GM23248 (cell line): ENCODE measurements around the gene PDE8B. TPM values are rescaled to one million over a fixed set of nuclear protein-coding genes. Genes with fewer than 3 reads are reported as not detected.
A peak's percentile ranks its signal among the peaks of the same experiment; 100 is the strongest.

Source experiments
- DNase-seq: peaks from one replicate; pipeline ENCODE4 v3.0.0-alpha.2; 2015
- H2AFZ ChIP-seq: fragments of 200-600 bp; sonication (generic); 2 replicates; pipeline ENCODE4 v1.6.1; 2016; ENCODE audit warnings: antibody characterized with exemption
- H3F3A ChIP-seq: fragments of 200-600 bp; sonication (generic); 2 replicates; pipeline ENCODE4 v1.6.1; 2016; ENCODE audit warnings: mild to moderate bottlenecking, antibody characterized with exemption, mixed run types; ENCODE audit not compliant: insufficient read depth
- H3K27ac ChIP-seq: fragments of 200-600 bp; sonication (generic); 2 replicates; pipeline ENCODE4 v1.5.1; 2016; ENCODE audit warnings: mild to moderate bottlenecking
- H3K27me3 ChIP-seq: fragments of 200-600 bp; sonication (generic); replicated peaks from 2 replicates; pipeline ENCODE4 v1.6.1; 2016; ENCODE audit warnings: mild to moderate bottlenecking; ENCODE audit not compliant: insufficient read depth
- H3K36me3 ChIP-seq: fragments of 200-600 bp; sonication (generic); 2 replicates; pipeline ENCODE4 v1.6.1; 2016; ENCODE audit warnings: low read depth, mild to moderate bottlenecking
- H3K4me1 ChIP-seq: fragments of 200-600 bp; sonication (generic); 2 replicates; pipeline ENCODE4 v1.6.1; 2016; ENCODE audit warnings: mild to moderate bottlenecking; ENCODE audit not compliant: insufficient read depth
- H3K4me2 ChIP-seq: fragments of 200-600 bp; sonication (generic); one replicate; pipeline ENCODE4 v1.6.1; 2016; ENCODE audit warnings: mild to moderate bottlenecking; ENCODE audit not compliant: unreplicated experiment
- H3K4me3 ChIP-seq: fragments of 200-600 bp; sonication (generic); 2 replicates; pipeline ENCODE4 v1.5.1; 2016; ENCODE audit warnings: mild to moderate bottlenecking
- H3K79me2 ChIP-seq: fragments of 200-600 bp; sonication (generic); 2 replicates; pipeline ENCODE4 v1.6.1; 2016; ENCODE audit warnings: mild to moderate bottlenecking; ENCODE audit not compliant: insufficient read depth
- H3K9ac ChIP-seq: fragments of 200-600 bp; sonication (generic); 2 replicates; pipeline ENCODE4 v1.6.1; 2016; ENCODE audit warnings: mild to moderate bottlenecking
- H3K9me2 ChIP-seq: fragments of 200-600 bp; sonication (generic); 2 replicates; pipeline ENCODE4 v1.6.1; 2016; ENCODE audit warnings: mixed run types, mild to moderate bottlenecking, moderate library complexity; ENCODE audit not compliant: insufficient read depth
- H3K9me3 ChIP-seq: fragments of 200-600 bp; sonication (generic); one replicate; pipeline ENCODE4 v1.6.1; 2017; ENCODE audit warnings: low read depth
- H4K20me1 ChIP-seq: fragments of 200-600 bp; sonication (generic); 2 replicates; pipeline ENCODE4 v1.6.0; 2016; ENCODE audit not compliant: insufficient read depth
- EZH2 ChIP-seq: fragments of 200-600 bp; sonication (generic); IDR thresholded peaks from 2 replicates; pipeline ENCODE4 v1.6.1; 2018; ENCODE audit warnings: antibody characterized with exemption, mild to moderate bottlenecking; ENCODE audit not compliant: insufficient read depth, poor library complexity, severe bottlenecking
- EZH2phosphoT487 ChIP-seq: fragments of 200-600 bp; sonication (generic); IDR thresholded peaks from 2 replicates; pipeline ENCODE4 v1.6.1; 2018; ENCODE audit warnings: antibody characterized with exemption, moderate library complexity, mild to moderate bottlenecking, low read depth; ENCODE audit not compliant: insufficient read depth
- whole genome bisulfite sequencing, 2 experiments: methylation state at CpG; one replicate each; pipeline ENCODE4 v1.1.6; 2015 to 2017; ENCODE audit warnings: low lambda C conversion rate in 2 of 2, low coverage in 1 of 2; ENCODE audit errors: missing lambda C conversion rate in 2 of 2; 5-methylcytosine and 5-hydroxymethylcytosine counted together
- in situ Hi-C: fragments of 300-500 bp; cut with MboI; formaldehyde crosslinking; loops from 2 replicates; pipeline ENCODE4 v1.15.0; 2020
- polyA plus RNA-seq: library from polyadenylated mRNA; unstranded; fragments of >200 nt; fragmentation: Nextera tagmentation; extraction: Ambion mirVana; gene quantifications from 2 replicates; pipeline ENCODE4 v1.2.1, GENCODE V29; 2016
- total RNA-seq: library from RNA; depleted of rRNA; stranded (reverse); fragments of >200 nt; shearing (Covaris generic); gene quantifications from 2 replicates; pipeline ENCODE4 v1.2.3, GENCODE V29; 2014

The PDE8B gene
- total and polyA plus RNA-seq, 2 experiments from 2014 or later: 0.40 TPM; not detected in 1

GRCh38 chr5:77223653-77224052 is 13.2 kb downstream of the PDE8B start:
- Histone ChIP-seq H3K9ac (no peak overlapping the region), H2AFZ (no peak overlapping the region), H3K27ac (no peak overlapping the region), H3K9me2 (no peaks in the 10 kb centered on the region), H3K36me3 (no peaks in the 10 kb centered on the region), H3K79me2 (no peaks in the 10 kb centered on the region), H3F3A (no peaks in the 10 kb centered on the region), H3K4me2 (no peak overlapping the region), H3K4me3 (no peak overlapping the region), H3K9me3 (no peaks in the 10 kb centered on the region), H4K20me1 (no peaks in the 10 kb centered on the region), H3K4me1 (no peaks in the 10 kb centered on the region), H3K27me3 (peaks cover 34% of the 10 kb centered on the region)
- no peak for TF ChIP-seq EZH2
- no peak for TF ChIP-seq EZH2phosphoT487
- DNase-seq: no peak
- 81% methylated on average over 4 of the region's 4 CpGs for WGBS, 2 experiments
- in situ Hi-C loops: no loop called here

DNA sequence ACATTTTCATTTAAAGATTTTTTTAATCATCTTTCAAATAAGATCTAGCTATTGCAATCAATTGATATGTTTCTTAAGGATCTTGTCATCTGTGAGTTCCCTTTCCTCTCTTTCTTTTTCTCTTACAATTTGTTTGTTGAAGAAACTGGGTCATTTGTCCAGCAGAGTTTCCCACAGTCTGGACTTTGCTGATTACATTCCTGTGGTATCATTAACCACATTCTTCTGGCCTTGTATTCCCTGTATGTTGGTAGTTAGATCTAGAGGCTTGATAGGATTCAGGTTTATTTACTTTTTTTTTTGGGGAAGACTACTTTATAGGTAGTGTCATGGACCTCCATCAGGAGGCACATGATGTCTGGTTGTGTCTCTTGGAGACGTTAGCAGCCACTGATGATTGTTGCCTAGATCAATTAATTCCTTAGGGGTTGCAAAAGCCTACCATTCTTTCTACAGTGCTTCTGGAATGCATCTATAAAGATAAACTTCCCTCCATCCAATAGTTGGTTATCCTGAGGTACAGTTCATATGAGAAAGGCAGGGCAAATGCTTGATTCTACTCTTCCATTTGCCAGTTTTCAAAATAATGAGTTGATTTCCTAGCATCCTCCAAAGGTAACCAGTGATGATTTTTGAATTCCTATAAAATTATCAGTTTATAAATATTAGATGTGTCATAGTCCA is 14.3 kb downstream of the PDE8B start:
- peak; percentile 36 for DNase-seq
- in situ Hi-C loops: no loop called here
- WGBS, 2 experiments: 3 to 10% methylated on average over 1 of the region's 1 CpG
- H2AFZ ChIP-seq: no peak overlapping the region
- H3K4me2 ChIP-seq: no peak overlapping the region
- H3K9me2 ChIP-seq: no peaks in the 10 kb centered on the region
- H3K9ac ChIP-seq: no peak overlapping the region
- no peak overlapping the region for H3K27ac ChIP-seq
- no peaks in the 10 kb centered on the region for H3K36me3 ChIP-seq
- no peaks in the 10 kb centered on the region for H3K4me1 ChIP-seq
- H3K4me3 ChIP-seq: no peak overlapping the region
- H4K20me1 ChIP-seq: no peaks in the 10 kb centered on the region
- H3F3A ChIP-seq: no peaks in the 10 kb centered on the region
- TF ChIP-seq EZH2phosphoT487 (no peak), EZH2 (no peak)
- no peaks in the 10 kb centered on the region for H3K9me3 ChIP-seq
- H3K27me3 ChIP-seq: peaks cover 39% of the 10 kb centered on the region; the same call in 1 of the 2 replicates
- no peaks in the 10 kb centered on the region for H3K79me2 ChIP-seq

DNA sequence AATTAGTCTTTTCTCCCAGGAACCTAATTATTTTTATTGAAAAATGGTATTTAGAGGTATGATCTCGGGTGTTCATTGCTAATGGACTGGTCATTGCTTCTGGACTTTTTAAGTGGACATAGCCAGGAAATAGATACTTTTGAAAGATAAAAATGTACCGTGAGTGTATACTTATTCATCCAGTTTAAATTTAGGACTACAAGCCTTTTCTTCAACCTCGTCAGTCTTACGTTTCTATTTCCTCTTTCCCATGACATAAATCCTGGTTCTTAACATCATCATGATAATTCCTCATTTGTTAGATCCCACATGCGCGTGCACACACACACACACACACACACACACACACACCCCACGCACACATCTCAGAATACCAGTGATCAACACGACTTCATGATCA is 15.1 kb downstream of the PDE8B start:
- TF ChIP-seq EZH2phosphoT487: no peak
- TF ChIP-seq EZH2: no peak
- Histone ChIP-seq H3K9ac (no peak overlapping the region), H3K27me3 (peaks cover 36% of the 10 kb centered on the region; the same call in 1 of the 2 replicates), H3F3A (no peaks in the 10 kb centered on the region), H3K9me3 (no peaks in the 10 kb centered on the region), H3K9me2 (no peaks in the 10 kb centered on the region), H3K36me3 (no peaks in the 10 kb centered on the region), H3K4me1 (no peaks in the 10 kb centered on the region), H4K20me1 (no peaks in the 10 kb centered on the region), H3K79me2 (no peaks in the 10 kb centered on the region), H3K4me3 (no peak overlapping the region), H3K27ac (no peak overlapping the region), H3K4me2 (no peak overlapping the region), H2AFZ (no peak overlapping the region)
- no peak for DNase-seq
- WGBS, 2 experiments: 78 to 81% methylated on average over 8 of the region's 8 CpGs
- in situ Hi-C loops: no loop called here

DNA sequence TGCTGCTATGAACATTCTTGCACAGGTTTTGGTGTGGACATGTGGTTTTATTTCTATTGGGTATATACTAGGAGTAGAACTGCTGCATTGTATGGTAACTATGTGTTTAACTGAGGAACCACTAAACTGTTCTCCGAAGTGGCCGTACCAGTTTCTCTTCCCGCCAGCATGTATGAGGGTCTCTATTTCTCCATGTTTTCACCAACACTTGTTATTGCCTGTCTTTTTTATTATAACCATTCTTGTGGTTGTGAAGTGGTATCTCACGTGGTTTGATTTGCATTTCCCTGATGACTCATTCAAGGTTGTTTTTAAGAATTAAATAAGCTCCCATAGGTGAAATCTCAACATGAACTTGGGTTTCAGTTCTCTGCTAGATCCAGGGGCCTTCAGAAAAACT is 19.4 kb downstream of the PDE8B start:
- in situ Hi-C loops: no loop called here
- no peak overlapping the region for H3K9ac ChIP-seq
- no peaks in the 10 kb centered on the region for H3F3A ChIP-seq
- DNase-seq: no peak
- H3K79me2 ChIP-seq: no peaks in the 10 kb centered on the region
- WGBS, 2 experiments: 81 to 89% methylated on average over 4 of the region's 4 CpGs
- peaks cover 22% of the 10 kb centered on the region; the same call in 1 of the 2 replicates for H3K27me3 ChIP-seq
- H3K9me2 ChIP-seq: no peaks in the 10 kb centered on the region
- no peak overlapping the region for H3K27ac ChIP-seq
- TF ChIP-seq EZH2phosphoT487 (no peak), EZH2 (no peak)
- H4K20me1 ChIP-seq: no peaks in the 10 kb centered on the region
- H3K9me3 ChIP-seq: no peaks in the 10 kb centered on the region
- H3K4me3 ChIP-seq: no peak overlapping the region
- no peak overlapping the region for H2AFZ ChIP-seq
- no peak overlapping the region for H3K4me2 ChIP-seq
- no peaks in the 10 kb centered on the region for H3K36me3 ChIP-seq
- no peaks in the 10 kb centered on the region for H3K4me1 ChIP-seq
